Erythroblast (primary cell): ENCODE results near the gene CMIP.

Experiments used
- GATA1 ChIP-seq: IDR thresholded peaks from 2 replicates; pipeline ENCODE4 v1.6.1; 2011; ENCODE audit warnings: low read depth, mild to moderate bottlenecking, control low read depth, low read length, moderate library complexity
- POLR2A ChIP-seq: IDR thresholded peaks from 2 replicates; pipeline ENCODE4 v1.6.1; 2011; ENCODE audit warnings: mild to moderate bottlenecking, low read length

GRCh38 chr16:81692571-81692970 lies 248.0 kb downstream of the CMIP start:
- no peak for TF ChIP-seq POLR2A
- no peak for TF ChIP-seq GATA1
